H1 (cell line): ENCODE measurements around the gene CBARP. TPM values are rescaled to one million over a fixed set of nuclear protein-coding genes. Genes with fewer than 3 reads are reported as not detected.

ENCODE experiments used
- CHD1 ChIP-seq: IDR thresholded peaks from 2 replicates; pipeline ENCODE4 v1.6.1; 2012; ENCODE audit warnings: low read depth, low read length, improper control_type of control experiment
- GTF2F1 ChIP-seq: IDR thresholded peaks from 2 replicates; pipeline ENCODE4 v1.6.1; 2012; ENCODE audit warnings: low read depth, low read length, improper control_type of control experiment, borderline replicate concordance
- polyA plus RNA-seq, 7 experiments: library from polyadenylated mRNA; depleted of rRNA in 3 of 7; stranded (reverse) in 5 of 7; unstranded in 2 of 7; fragments of >200 nt in 5 of 7; fragments of 200-250 nt in 2 of 7; gene quantifications; 1 replicate in 5 of 7; 2 replicates in 1 of 7; 4 replicates in 1 of 7; pipeline versions ENCODE4 v1.2.1 to v1.2.3, GENCODE V29; 2011 to 2013; ENCODE audit warnings: missing spikeins in 2 of 7, mixed read lengths in 2 of 7
- total RNA-seq: library from RNA; stranded (reverse); fragmentation: NEBNext Ultra II Directional; extraction: Animal tissue kit (Norgen Biotek cat#: 25700); gene quantifications from 2 replicates; pipeline ENCODE4 v1.2.1, GENCODE V29; 2021

CBARP gene
- total and polyA plus RNA-seq, 2 of the 8 experiments (the other 6 are each of a cell fraction or from before 2014, with no cell fraction given) = 4.9 to 14.7 TPM

GRCh38 chr19:1239796-1240737 lies 2.3 kb upstream of the CBARP start (continued):
- no peak for TF ChIP-seq CHD1
- TF ChIP-seq GTF2F1 = no peak
